Activated T-helper 17 cell treated with anti-CD3 and anti-CD28 coated beads, Interleukin-2, amount 50 U/mL, for 72 hours (primary cell): ENCODE measurements around the gene UTP14C. TPM values are rescaled to one million over a fixed set of nuclear protein-coding genes. Genes with fewer than 3 reads are reported as not detected.

Source experiments
- ATAC-seq: fragments of 150-1000 bp; cut with Tn5 transposase; replicated peaks from 2 replicates; pipeline ENCODE4 v1.10.0; 2021; ENCODE audit warnings: mild to moderate bottlenecking, moderate library complexity
- H3K27ac Mint-ChIP-seq: one replicate; pipeline ENCODE4 v1.8.0; 2022; ENCODE audit warnings: mixed read lengths
- H3K27me3 Mint-ChIP-seq: one replicate; pipeline ENCODE4 v1.8.0; 2022; ENCODE audit warnings: mixed read lengths
- H3K36me3 Mint-ChIP-seq: one replicate; pipeline ENCODE4 v1.8.0; 2022; ENCODE audit warnings: low read depth, mild to moderate bottlenecking, mixed read lengths
- H3K4me1 Mint-ChIP-seq: one replicate; pipeline ENCODE4 v1.8.0; 2022; ENCODE audit warnings: mixed read lengths
- H3K4me3 Mint-ChIP-seq: one replicate; pipeline ENCODE4 v1.8.0; 2022; ENCODE audit warnings: mild to moderate bottlenecking, mixed read lengths
- H3K9me3 Mint-ChIP-seq: one replicate; pipeline ENCODE4 v1.8.0; 2022; ENCODE audit warnings: mixed read lengths
- total RNA-seq, 2 donors: library from RNA; stranded (reverse); gene quantifications; one replicate each; pipeline ENCODE4 v1.2.3, GENCODE V29; 2022

UTP14C gene
- total RNA-seq, 2 donors from 2014 or later: 5.5 to 8.2 TPM

- Mint-ChIP-seq H3K36me3 (no peaks in the 10 kb centered on the region), H3K4me1 (peaks cover 9% of the 10 kb centered on the region), H3K9me3 (no peaks in the 10 kb centered on the region), H3K27ac (no peak overlapping the region), H3K27me3 (peaks cover 9% of the 10 kb centered on the region), H3K4me3 (no peak overlapping the region)
- ATAC-seq: no peak
Measured at GRCh38 chr13:51997641-51998330, 26.7 kb upstream of the UTP14C start.

- H3K4me1 Mint-ChIP-seq: peaks cover 9% of the 10 kb centered on the region
- no peak overlapping the region for H3K27ac Mint-ChIP-seq
- no peak overlapping the region for H3K4me3 Mint-ChIP-seq
Measured at GRCh38 chr13:51998723-51999509, 25.6 kb upstream of the UTP14C start.

GRCh38 chr13:51999510-51999911, 25.0 kb upstream of the UTP14C start:
- Mint-ChIP-seq H3K36me3 (no peaks in the 10 kb centered on the region), H3K9me3 (no peaks in the 10 kb centered on the region), H3K4me1 (peaks cover 9% of the 10 kb centered on the region), H3K27ac (no peak overlapping the region), H3K27me3 (peaks cover 9% of the 10 kb centered on the region), H3K4me3 (no peak overlapping the region)
- ATAC-seq: no peak

More at GRCh38 chr13:51998723-51999509, 25.6 kb upstream of the UTP14C start:
- Mint-ChIP-seq H3K9me3 (no peaks in the 10 kb centered on the region), H3K36me3 (no peaks in the 10 kb centered on the region), H3K27me3 (peaks cover 9% of the 10 kb centered on the region)
- ATAC-seq: no peak

GRCh38 chr13:51999921-52000320, 24.6 kb upstream of the UTP14C start:
- H3K4me1 Mint-ChIP-seq: peaks cover 9% of the 10 kb centered on the region

GRCh38 chr13:52001120-52001731, 23.3 kb upstream of the UTP14C start:
- Mint-ChIP-seq H3K36me3 (no peaks in the 10 kb centered on the region), H3K27ac (no peak overlapping the region), H3K27me3 (peaks cover 9% of the 10 kb centered on the region), H3K9me3 (no peaks in the 10 kb centered on the region), H3K4me1 (peaks cover 5% of the 10 kb centered on the region), H3K4me3 (no peak overlapping the region)
- ATAC-seq: peak; percentile 69

More at GRCh38 chr13:51999921-52000320, 24.6 kb upstream of the UTP14C start:
- peaks cover 9% of the 10 kb centered on the region for H3K27me3 Mint-ChIP-seq
- no peak overlapping the region for H3K4me3 Mint-ChIP-seq
- ATAC-seq: no peak
- no peaks in the 10 kb centered on the region for H3K9me3 Mint-ChIP-seq
- no peaks in the 10 kb centered on the region for H3K36me3 Mint-ChIP-seq
- H3K27ac Mint-ChIP-seq: no peak overlapping the region

GRCh38 chr13:52002361-52002760, 22.1 kb upstream of the UTP14C start:
- ATAC-seq: no peak

GRCh38 chr13:52003541-52003940, 20.9 kb upstream of the UTP14C start:
- H3K27ac Mint-ChIP-seq: no peak overlapping the region
- ATAC-seq: no peak
- peaks cover 11% of the 10 kb centered on the region for H3K27me3 Mint-ChIP-seq
- H3K4me1 Mint-ChIP-seq: peaks cover 5% of the 10 kb centered on the region
- no peak overlapping the region for H3K4me3 Mint-ChIP-seq
- no peaks in the 10 kb centered on the region for H3K36me3 Mint-ChIP-seq
- no peaks in the 10 kb centered on the region for H3K9me3 Mint-ChIP-seq

More at GRCh38 chr13:52002361-52002760, 22.1 kb upstream of the UTP14C start:
- H3K4me3 Mint-ChIP-seq: no peak overlapping the region
- H3K36me3 Mint-ChIP-seq: no peaks in the 10 kb centered on the region
- peaks cover 9% of the 10 kb centered on the region for H3K27me3 Mint-ChIP-seq
- H3K27ac Mint-ChIP-seq: no peak overlapping the region
- peaks cover 5% of the 10 kb centered on the region for H3K4me1 Mint-ChIP-seq
- no peaks in the 10 kb centered on the region for H3K9me3 Mint-ChIP-seq

- Mint-ChIP-seq H3K27me3 (peaks cover 8% of the 10 kb centered on the region), H3K27ac (no peak overlapping the region), H3K4me1 (peaks cover 5% of the 10 kb centered on the region), H3K4me3 (no peak overlapping the region), H3K9me3 (no peaks in the 10 kb centered on the region), H3K36me3 (no peaks in the 10 kb centered on the region)
- no peak for ATAC-seq
Measured at GRCh38 chr13:52004511-52005170, 19.9 kb upstream of the UTP14C start.

GRCh38 chr13:52005841-52006522, 18.5 kb upstream of the UTP14C start:
- Mint-ChIP-seq H3K9me3 (no peaks in the 10 kb centered on the region), H3K27ac (no peak overlapping the region), H3K36me3 (no peaks in the 10 kb centered on the region), H3K27me3 (peaks cover 14% of the 10 kb centered on the region), H3K4me1 (peaks cover 7% of the 10 kb centered on the region), H3K4me3 (no peak overlapping the region)
- ATAC-seq: no peak

GRCh38 chr13:52006523-52007245, 17.8 kb upstream of the UTP14C start:
- H3K27me3 Mint-ChIP-seq: peaks cover 17% of the 10 kb centered on the region

GRCh38 chr13:52009946-52010345, 14.5 kb upstream of the UTP14C start:
- Mint-ChIP-seq H3K27ac (no peak overlapping the region), H3K9me3 (no peaks in the 10 kb centered on the region), H3K27me3 (peaks cover 17% of the 10 kb centered on the region), H3K36me3 (no peaks in the 10 kb centered on the region), H3K4me1 (peaks cover 5% of the 10 kb centered on the region), H3K4me3 (peak overlapping the region; percentile 96)
- no peak for ATAC-seq

More at GRCh38 chr13:52006523-52007245, 17.8 kb upstream of the UTP14C start:
- Mint-ChIP-seq H3K27ac (no peak overlapping the region), H3K9me3 (no peaks in the 10 kb centered on the region), H3K4me3 (no peak overlapping the region), H3K4me1 (peaks cover 5% of the 10 kb centered on the region), H3K36me3 (no peaks in the 10 kb centered on the region)
- no peak for ATAC-seq

- H3K27me3 Mint-ChIP-seq: peaks cover 17% of the 10 kb centered on the region
- peak within 1 kb of the TSS; percentile 96 for H3K4me3 Mint-ChIP-seq
- no peaks in the 10 kb centered on the region for H3K9me3 Mint-ChIP-seq
- H3K27ac Mint-ChIP-seq: peak within 1 kb of the TSS; percentile 91
- ATAC-seq: no peak
- H3K36me3 Mint-ChIP-seq: peaks cover 6% of the 10 kb centered on the region
- H3K4me1 Mint-ChIP-seq: peaks cover 9% of the 10 kb centered on the region
Measured at GRCh38 chr13:52010890-52011631, 13.4 kb upstream of the UTP14C start, which contains the start of gene ATP7B. ATP7B (minus strand) TSS chr13:52011450; CDS start chr13:52011337, 113 bp downstream.
